Frontal cortex (tissue), 4 donors: ENCODE results near the gene MSH2. TPM values are rescaled to one million over a fixed set of nuclear protein-coding genes. Genes with fewer than 3 reads are reported as not detected.
"Not testable (repeated sequence)": the region's sequence is repeated elsewhere in the genome, so short reads cannot be mapped to it uniquely, and the experiment has no call there.

ENCODE experiments used
- DNase-seq, 2 donors: peaks; one replicate each; pipeline ENCODE4 v3.0.0; 2012; ENCODE audit warnings: low spot score in 2 of 2
- FAIRE-seq: peaks from 2 replicates; lab custom pipeline; 2012; peaks lifted over from hg19 to GRCh38; lab: Jason Lieb, UNC
- total RNA-seq: library from RNA; depleted of rRNA; stranded (reverse); fragments of >200 nt; gene quantifications from one replicate; pipeline ENCODE4 v1.2.3, GENCODE V29; 2014
- donor health status: control.
- donor health status: control.
- donor health status: control.

The MSH2 gene
- total RNA-seq: 89.7 TPM

GRCh38 chr2:47402805-47403608 is at the start of gene MSH2:
Gene MSH2 (plus strand): TSS chr2:47403156. CDS start chr2:47403192, 36 bp downstream.
- FAIRE-seq: no peak
- DNase-seq: peak; percentile 94 to 96

- FAIRE-seq (no peak), DNase-seq (no peak)
These were observed 48.7 kb upstream of the MSH2 start for GRCh38 chr2:47354013-47354847.

DNA sequence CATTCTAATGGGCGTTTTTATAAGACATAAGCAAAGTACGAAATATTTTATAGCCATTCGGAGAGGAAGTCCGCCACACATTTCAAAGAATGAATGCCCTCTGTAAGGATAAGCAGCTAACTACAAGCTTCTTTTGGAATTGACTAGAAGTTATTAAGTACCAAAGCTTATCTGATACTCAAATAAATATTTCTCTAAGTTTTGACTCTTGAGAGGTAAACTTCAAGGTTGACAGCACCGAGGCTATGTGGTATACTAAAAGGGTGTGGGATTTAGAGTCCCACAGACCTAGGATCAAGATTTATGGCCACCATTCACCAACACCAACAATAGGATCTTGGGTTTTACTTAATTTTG is 48.1 kb upstream of the MSH2 start:
- FAIRE-seq: no peak

DNA sequence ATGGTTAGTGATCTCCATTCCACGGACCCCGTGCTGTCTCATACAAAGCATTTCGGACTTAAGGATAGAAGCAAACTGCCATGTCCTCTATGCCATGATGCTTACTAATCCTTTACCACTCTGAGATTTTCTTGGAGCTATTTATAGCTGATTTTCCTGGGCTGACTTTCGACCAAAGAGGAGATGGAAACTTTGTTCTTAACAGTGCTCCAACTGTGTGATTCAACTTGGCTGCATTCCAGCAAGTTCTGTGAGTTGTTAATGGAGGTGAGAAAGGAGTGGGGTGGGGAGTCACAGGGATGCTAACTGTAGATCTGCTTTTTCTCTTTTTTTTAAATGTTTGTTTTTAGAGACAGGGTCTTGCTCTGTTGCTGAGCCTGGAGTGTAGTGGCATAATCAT is 45.5 kb upstream of the MSH2 start:
- DNase-seq (no peak), FAIRE-seq (no peak)

More for the DNA sequence above, 48.1 kb upstream of the MSH2 start:
- no peak for DNase-seq

DNA sequence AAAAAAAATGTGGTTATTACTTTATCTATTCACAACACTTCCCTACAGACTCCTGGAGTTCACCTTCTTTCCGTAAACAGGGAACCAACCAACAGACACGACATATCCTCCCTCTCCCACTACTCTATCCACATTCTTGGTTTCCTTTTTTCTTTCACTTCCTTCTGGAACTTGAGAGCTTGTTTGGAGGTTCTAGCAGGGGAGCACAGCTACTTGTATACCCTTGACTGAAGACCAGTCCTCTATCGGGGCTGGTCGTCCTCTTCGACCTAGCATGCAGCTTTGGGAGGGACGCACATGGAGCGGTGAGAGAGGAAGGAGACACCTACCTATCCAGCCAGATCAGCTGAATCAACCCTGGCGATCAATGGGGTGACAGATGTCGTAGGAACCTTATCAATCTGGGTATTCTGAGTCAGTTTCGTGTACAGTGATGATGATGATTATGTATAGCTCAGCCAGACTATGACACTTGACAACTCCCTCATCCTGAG is 43.5 kb upstream of the MSH2 start:
- DNase-seq (no peak), FAIRE-seq (no peak)

DNA sequence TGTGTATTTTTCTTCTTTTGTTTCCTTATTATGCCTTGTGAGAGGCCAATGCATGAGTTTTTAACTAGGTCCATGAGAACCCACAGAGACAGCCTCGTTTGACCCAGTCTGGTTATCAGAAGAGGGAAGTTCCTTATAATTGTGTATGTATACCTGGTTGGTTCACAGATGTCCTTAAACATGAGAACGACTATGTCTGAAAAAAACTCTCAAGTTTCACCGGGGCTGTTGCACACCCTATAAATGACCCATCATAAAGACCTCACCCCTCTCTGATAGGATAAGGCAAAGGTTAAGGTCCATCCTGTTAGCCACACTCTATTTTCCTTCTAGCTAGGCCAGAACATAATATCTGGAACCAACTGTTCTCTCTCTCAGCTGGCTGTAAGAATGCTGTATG is 42.7 kb upstream of the MSH2 start:
- FAIRE-seq (no peak), DNase-seq (no peak)

DNA sequence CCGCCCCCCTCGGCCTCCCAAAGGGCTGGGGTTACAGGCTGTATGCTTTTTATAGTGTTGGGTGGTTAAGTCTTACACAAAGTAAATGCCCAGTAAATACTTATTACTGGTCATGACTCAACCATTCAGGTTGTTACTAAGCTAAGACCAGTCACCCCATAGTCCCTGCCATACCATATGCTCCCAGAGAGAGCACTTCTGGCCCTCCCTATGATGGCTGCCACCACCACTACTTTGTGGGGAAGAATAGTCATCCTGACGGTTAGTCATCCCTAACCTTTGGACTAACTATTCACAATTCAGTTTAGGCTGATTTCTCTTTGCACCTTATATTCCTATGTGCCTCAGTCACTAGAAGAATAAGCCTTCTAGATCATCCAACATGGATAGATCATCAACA is 42.0 kb upstream of the MSH2 start:
- FAIRE-seq: no peak
- DNase-seq: no peak

- DNase-seq, FAIRE-seq: not testable (repeated sequence)
These were observed 41.3 kb upstream of the MSH2 start for GRCh38 chr2:47361505-47362229.

DNA sequence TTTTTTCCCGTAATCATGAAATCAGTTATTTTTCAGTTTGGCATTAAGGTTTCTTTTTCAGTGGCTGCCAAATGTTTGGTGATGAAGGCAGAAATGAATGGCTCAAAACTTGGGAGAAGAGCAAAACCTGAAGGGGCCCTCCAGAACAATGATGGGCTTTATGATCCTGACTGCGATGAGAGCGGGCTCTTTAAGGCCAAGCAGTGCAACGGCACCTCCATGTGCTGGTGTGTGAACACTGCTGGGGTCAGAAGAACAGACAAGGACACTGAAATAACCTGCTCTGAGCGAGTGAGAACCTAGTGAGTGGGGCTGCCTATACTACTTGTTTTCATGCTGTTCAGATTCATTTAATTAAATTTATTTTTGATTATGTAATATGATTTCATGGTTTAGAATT is 29.2 kb upstream of the MSH2 start:
- no peak for FAIRE-seq
- peak; percentile 44 to 66 for DNase-seq

- DNase-seq (no peak), FAIRE-seq (no peak)
These were observed 27.6 kb upstream of the MSH2 start for GRCh38 chr2:47375307-47375706.

DNA sequence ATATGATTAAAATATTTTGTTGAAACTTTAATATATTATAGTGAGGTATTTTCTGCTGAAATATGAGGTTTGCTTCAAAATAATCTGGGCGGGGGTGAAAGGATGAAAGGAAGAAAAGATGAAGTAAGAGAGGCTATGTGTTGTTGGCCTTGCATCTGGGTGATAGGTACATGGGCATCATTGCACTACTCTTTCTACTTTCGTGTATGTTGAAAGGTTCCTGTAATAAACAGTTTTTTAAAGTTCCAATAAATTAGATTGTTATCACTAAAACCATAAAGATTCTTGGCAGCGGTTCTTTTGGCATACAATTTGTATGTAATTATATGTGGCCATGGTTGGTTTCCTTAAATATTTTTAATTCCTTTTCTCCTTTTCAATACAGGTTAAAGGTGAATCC is 23.6 kb upstream of the MSH2 start:
- FAIRE-seq (no peak), DNase-seq (no peak)

GRCh38 chr2:47381408-47381807 is 21.5 kb upstream of the MSH2 start:
- DNase-seq: no peak
- no peak for FAIRE-seq

GRCh38 chr2:47386551-47386950 is 16.4 kb upstream of the MSH2 start:
- FAIRE-seq: no peak
- no peak for DNase-seq

DNA sequence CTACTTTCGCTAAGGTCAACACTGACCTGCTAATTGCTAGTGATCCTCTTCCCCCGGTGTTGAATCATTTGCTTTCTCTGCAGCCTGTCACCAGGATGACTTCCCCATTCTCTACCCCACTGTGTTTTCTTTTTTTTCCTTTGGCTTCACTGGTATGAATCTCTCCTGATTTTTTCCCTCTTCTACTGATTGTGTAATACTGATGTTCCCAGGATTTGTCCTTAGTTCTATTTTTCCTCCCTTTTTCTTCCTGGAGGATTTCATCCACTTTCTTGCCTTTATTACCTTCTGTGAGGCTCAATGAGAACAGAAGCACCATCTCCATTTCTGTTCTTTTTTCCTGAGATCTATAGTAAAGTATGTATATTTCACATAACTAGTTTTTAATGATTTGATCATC is 14.1 kb upstream of the MSH2 start:
- DNase-seq: no peak
- FAIRE-seq: no peak

DNA sequence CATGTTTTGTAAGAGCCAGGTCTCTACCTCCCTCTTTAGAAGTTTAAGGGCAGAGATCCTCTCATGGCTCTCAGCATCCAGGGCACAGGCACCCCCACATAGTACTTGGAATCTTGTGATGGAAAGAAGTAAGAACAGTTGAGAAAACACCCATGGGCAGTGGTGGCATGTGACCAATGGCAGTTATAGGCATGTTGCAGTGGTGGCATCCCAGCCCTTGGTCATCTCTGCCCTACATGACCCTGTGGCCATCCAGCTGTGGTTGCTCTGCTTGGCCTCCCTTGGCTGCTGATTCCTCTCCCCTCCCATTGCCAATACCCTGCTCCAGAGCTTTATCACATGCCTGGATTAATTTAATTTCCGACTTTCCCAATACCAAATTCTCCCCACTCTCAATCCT is 13.3 kb upstream of the MSH2 start:
- FAIRE-seq: no peak
- no peak for DNase-seq

- FAIRE-seq (no peak), DNase-seq (no peak)
These were observed 984 bp upstream of the MSH2 start for GRCh38 chr2:47401789-47402554.

GRCh38 chr2:47402555-47402804 is 476 bp upstream of the MSH2 start:
- DNase-seq (peak in 1 of 2 donors; percentile 30), FAIRE-seq (no peak)

- FAIRE-seq: no peak
These were observed 745 bp downstream of the MSH2 start for GRCh38 chr2:47403609-47404193.

DNA sequence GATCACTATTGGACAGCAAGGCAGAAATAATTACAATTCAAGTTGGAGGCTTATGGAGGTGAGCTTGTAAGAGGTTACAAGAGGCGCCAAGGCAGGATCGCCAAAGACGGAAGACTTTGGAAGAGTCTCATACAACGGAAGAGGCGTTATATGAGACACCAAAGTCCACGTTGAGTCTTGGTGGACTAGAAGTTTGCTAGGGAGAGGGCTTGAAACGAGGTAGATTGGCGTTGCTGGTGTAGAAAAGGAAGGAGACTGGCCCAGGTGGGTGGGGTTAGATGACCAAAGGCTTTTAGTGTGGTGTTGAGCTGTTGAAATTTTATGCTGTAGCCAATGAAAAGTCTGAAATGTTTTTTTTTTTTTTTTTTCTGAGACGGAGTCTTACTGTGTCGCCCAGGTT is 1.4 kb downstream of the MSH2 start:
- DNase-seq (no peak), FAIRE-seq (no peak)

More at GRCh38 chr2:47403609-47404193, 745 bp downstream of the MSH2 start:
- peak; percentile 9 to 21 for DNase-seq

- FAIRE-seq (no peak), DNase-seq (no peak)
These were observed 2.8 kb downstream of the MSH2 start for GRCh38 chr2:47405757-47406156.
